Measurements from ENCODE around the gene DCC.

The DCC gene

DNA sequence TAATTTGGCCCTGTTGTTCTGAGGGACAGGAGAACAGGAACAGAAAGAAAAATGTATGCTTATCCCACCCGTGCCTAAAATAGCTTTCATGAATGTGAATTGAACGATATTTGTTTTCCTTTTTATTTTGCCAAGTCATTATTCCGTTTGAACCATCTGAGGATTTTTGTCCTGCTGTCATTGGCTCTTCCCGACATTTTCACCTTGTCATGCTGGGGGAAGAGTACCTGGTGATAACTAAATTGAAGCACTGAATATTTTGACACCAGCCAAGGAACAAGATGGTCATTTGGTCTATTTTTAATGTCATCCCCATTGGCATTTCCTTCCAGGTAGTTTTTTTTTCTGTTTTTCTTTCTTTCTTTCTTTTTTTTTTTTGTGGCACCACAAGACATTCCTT, 204.1 kb downstream of the DCC start:
- Mint-ChIP-seq H3K9me3 (peaks cover 16% of the 10 kb centered on the region), H3K4me3 (no peak overlapping the region), H3K27me3 (no peaks in the 10 kb centered on the region), H3K36me3 (ENCODE audit: insufficient read depth) (no peaks in the 10 kb centered on the region), H3K27ac (ENCODE audit: low read depth) (no peak overlapping the region), H3K4me1 (no peaks in the 10 kb centered on the region)
- DNase-seq (ENCODE audit: low spot score in 2 of 2), result no peak
- ATAC-seq (replicated peaks; ENCODE audit: extremely low read depth, poor library complexity, severe bottlenecking), result no peak

DNA sequence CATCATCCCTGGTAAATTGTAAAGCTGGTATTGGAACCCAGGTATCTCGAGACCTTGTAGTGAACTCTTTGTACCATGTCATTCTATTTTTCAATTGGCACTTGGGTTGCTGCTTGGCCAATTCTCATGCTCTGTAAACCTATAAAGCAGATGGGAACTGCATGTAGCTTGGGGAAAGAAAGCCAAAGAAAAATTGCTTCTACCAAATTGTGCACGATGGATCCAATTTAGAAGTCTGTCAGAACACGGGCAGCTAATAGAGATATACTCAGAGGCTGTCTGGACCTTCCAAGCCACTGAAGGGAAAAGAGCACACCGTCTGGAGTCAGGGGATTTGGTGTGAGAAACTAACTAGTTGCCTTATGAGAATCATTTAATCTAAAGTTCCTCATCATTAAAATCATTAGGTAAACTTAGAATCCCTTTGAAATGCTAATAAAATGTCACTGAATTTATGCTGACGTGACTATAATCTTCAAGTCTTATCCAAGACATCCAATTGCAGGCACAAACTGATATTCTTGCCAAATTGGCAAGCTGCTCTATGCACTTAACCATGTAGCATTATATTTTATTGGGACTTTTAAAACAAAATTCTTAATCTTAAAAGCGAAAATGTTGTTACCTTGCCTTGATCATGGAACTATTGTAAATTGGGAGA, 206.8 kb downstream of the DCC start:
- no peaks in the 10 kb centered on the region for H3K4me1 Mint-ChIP-seq
- H3K36me3 Mint-ChIP-seq (ENCODE audit: insufficient read depth), result no peaks in the 10 kb centered on the region
- no peak overlapping the region for H3K4me3 Mint-ChIP-seq
- no peak for DNase-seq (ENCODE audit: low spot score in 2 of 2)
- ATAC-seq (replicated peaks; ENCODE audit: extremely low read depth, poor library complexity, severe bottlenecking), result no peak
- H3K27me3 Mint-ChIP-seq, result no peaks in the 10 kb centered on the region
- no peak overlapping the region for H3K27ac Mint-ChIP-seq (ENCODE audit: low read depth)
- peaks cover 25% of the 10 kb centered on the region for H3K9me3 Mint-ChIP-seq

DNA sequence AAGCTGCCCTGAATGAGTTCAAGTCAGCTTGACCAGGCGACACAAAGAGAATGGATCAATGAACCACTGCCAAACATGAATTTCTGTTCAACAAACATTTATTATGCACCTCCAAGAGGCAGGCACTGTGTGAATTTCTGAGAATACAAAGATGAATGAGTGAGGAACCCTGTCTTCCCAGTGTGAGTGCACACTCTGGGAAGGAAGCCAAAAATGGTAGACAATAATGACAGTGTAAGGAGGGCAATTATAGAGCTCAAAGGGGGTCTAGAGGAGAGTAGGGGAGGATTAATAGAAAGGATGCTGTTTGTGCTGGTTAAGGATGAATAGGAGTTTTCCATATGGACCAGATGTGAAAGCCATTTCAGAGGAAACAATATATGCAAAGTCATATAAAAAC, 213.4 kb downstream of the DCC start:
- no peak for DNase-seq (ENCODE audit: low spot score in 2 of 2)
- H3K36me3 Mint-ChIP-seq (ENCODE audit: insufficient read depth), result no peaks in the 10 kb centered on the region
- H3K27ac Mint-ChIP-seq (ENCODE audit: low read depth), result no peak overlapping the region

DNA sequence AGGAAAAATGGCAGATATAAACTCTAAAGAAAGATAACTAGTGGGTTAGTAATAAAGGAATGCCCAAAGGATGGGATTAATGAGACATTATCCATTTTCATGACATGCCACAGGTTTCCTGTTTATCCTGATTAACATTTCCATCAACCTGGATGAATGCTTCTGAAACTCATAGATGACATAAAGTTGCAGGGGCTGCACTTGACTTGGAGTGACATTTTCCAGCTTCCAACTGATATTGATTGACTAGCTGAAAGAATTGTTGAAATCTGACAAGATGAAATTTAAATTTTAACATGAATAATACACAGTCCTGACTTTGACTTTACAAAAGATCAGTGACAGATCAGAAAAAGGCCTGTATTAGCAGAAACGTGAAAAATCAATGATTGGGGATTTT, 214.2 kb downstream of the DCC start:
- H3K36me3 Mint-ChIP-seq (ENCODE audit: insufficient read depth), result no peaks in the 10 kb centered on the region
- no peak overlapping the region for H3K4me3 Mint-ChIP-seq
- no peak overlapping the region for H3K27ac Mint-ChIP-seq (ENCODE audit: low read depth)
- ATAC-seq (replicated peaks; ENCODE audit: extremely low read depth, poor library complexity, severe bottlenecking), result no peak
- no peaks in the 10 kb centered on the region for H3K27me3 Mint-ChIP-seq
- no peak for DNase-seq (ENCODE audit: low spot score in 2 of 2)
- H3K9me3 Mint-ChIP-seq, result peaks cover 19% of the 10 kb centered on the region
- no peaks in the 10 kb centered on the region for H3K4me1 Mint-ChIP-seq

More for the DNA sequence above, 213.4 kb downstream of the DCC start:
- ATAC-seq (replicated peaks; ENCODE audit: extremely low read depth, poor library complexity, severe bottlenecking), result no peak
- H3K27me3 Mint-ChIP-seq, result no peaks in the 10 kb centered on the region
- H3K4me3 Mint-ChIP-seq, result no peak overlapping the region
- H3K4me1 Mint-ChIP-seq, result no peaks in the 10 kb centered on the region
- peaks cover 19% of the 10 kb centered on the region for H3K9me3 Mint-ChIP-seq

DNA sequence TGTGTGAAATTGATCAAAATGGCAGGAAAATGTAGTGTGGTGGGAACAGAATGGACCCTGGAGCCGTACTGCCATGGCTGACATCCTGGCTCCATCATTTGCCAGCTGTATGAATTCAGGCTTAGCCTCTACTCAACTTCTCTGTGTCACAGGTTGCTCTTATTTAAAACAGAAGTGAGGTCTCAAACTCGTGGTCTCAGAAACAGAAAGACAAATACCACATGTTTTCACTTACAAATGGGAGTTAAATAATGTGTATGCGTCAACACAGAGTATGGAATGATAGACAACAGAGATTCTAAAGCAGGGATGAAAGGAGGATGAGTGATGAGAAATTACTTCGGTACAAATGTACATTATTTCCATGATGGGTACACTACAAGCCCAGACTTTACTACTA, 227.4 kb downstream of the DCC start:
- ATAC-seq (replicated peaks; ENCODE audit: extremely low read depth, poor library complexity, severe bottlenecking), result no peak
- Mint-ChIP-seq H3K4me3 (no peak overlapping the region), H3K27me3 (no peaks in the 10 kb centered on the region), H3K9me3 (no peaks in the 10 kb centered on the region), H3K27ac (ENCODE audit: low read depth) (no peak overlapping the region), H3K4me1 (no peaks in the 10 kb centered on the region), H3K36me3 (ENCODE audit: insufficient read depth) (peaks cover 2% of the 10 kb centered on the region)
- DNase-seq (ENCODE audit: low spot score in 2 of 2), result no peak

DNA sequence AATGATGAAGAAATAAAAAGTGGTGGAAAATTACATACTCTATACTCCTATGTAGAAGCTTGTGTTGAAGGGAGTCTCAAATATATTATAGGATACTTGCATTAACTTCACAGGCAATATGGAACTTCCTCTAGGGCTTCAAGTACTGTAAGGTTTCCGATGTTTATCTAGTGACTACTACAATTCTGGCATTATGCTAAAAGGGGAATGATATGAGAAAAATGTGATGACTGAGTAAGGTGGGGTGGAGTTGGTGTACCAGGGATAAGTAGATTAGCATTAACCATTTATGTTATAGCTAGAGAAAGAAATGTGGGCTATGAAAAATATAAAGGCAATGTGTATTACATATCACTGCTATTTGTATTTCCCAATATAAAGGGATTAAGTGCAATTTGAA, 229.5 kb downstream of the DCC start:
- Mint-ChIP-seq H3K27me3 (no peaks in the 10 kb centered on the region), H3K36me3 (ENCODE audit: insufficient read depth) (peaks cover 2% of the 10 kb centered on the region), H3K4me3 (no peak overlapping the region), H3K4me1 (no peaks in the 10 kb centered on the region), H3K9me3 (no peaks in the 10 kb centered on the region), H3K27ac (ENCODE audit: low read depth) (no peak overlapping the region)
- ATAC-seq (replicated peaks; ENCODE audit: extremely low read depth, poor library complexity, severe bottlenecking) (no peak), DNase-seq (ENCODE audit: low spot score in 2 of 2) (no peak)

DNA sequence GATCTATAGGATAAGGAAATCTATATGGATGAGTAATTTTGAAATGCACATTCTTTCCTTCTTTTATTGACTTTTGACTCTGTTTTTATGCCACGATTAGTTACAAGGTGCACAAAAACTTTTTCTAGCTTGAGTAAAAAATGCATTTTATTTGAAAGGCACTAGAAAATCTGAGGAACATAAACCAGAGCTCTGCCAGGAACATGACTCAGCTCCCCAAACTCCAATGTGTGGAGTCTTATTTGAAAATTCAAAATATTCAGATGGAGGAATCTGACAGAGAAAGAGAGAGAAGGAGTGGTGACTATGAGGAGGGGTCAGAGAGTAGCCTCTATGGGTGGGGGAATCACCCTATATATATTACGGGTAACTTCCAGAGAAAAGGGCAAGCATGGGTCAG, 231.0 kb downstream of the DCC start:
- no peak for DNase-seq (ENCODE audit: low spot score in 2 of 2)

DNA sequence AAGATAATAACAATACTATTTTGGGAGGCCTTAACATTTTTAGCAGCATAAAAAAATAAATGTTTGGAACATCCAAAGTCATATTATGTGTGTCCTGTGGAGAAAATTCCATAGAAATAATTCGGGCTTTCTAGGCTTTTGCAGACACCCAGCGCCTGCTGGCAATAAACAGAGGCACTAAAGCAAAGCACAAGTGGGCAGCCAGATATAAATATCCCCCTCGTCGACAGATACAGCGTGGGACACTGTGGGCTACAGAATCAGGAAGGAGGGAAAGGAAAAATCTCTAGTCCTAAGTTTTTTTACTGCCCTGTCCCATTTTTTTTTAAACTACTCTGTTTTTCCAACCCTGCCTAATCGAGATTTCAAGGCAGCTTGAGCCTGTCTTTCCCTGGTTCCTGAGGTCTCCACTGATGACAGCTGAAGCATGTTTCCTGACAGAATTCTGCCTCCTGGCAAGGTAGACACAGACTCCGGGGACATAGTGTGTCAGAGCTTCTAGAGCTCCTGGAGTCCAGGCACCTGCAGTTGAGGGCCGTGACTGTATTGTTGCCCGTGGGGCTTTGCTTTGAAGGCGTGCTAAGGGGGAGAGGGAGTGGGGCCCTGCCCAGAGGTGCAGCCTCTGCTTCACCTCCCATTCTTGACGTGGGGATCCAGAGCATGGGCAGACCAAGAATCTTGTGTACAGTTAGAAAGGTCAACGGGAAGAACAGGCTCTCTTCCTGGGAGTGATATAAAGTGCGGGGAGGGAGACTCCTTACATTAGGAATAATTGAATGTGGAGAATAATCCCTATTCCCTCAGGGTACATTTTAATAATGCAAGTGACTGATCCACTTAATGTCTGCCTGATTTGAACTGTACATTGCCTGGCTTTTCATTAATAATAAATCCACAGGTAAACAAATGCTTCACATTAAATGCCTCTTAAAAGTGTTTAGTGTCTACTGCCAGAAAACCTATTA, 232.3 kb downstream of the DCC start:
- no peak overlapping the region for H3K27ac Mint-ChIP-seq (ENCODE audit: low read depth)
- H3K4me3 Mint-ChIP-seq, result no peak overlapping the region
- no peaks in the 10 kb centered on the region for H3K9me3 Mint-ChIP-seq
- no peaks in the 10 kb centered on the region for H3K27me3 Mint-ChIP-seq
- ATAC-seq (replicated peaks; ENCODE audit: extremely low read depth, poor library complexity, severe bottlenecking), result no peak
- H3K36me3 Mint-ChIP-seq (ENCODE audit: insufficient read depth), result peaks cover 2% of the 10 kb centered on the region
- DNase-seq (ENCODE audit: low spot score in 2 of 2), result no peak
- no peaks in the 10 kb centered on the region for H3K4me1 Mint-ChIP-seq

More for the DNA sequence above, 231.0 kb downstream of the DCC start:
- Mint-ChIP-seq H3K4me3 (no peak overlapping the region), H3K27me3 (no peaks in the 10 kb centered on the region), H3K27ac (ENCODE audit: low read depth) (no peak overlapping the region), H3K9me3 (no peaks in the 10 kb centered on the region), H3K36me3 (ENCODE audit: insufficient read depth) (peaks cover 2% of the 10 kb centered on the region), H3K4me1 (no peaks in the 10 kb centered on the region)
- no peak for ATAC-seq (replicated peaks; ENCODE audit: extremely low read depth, poor library complexity, severe bottlenecking)

DNA sequence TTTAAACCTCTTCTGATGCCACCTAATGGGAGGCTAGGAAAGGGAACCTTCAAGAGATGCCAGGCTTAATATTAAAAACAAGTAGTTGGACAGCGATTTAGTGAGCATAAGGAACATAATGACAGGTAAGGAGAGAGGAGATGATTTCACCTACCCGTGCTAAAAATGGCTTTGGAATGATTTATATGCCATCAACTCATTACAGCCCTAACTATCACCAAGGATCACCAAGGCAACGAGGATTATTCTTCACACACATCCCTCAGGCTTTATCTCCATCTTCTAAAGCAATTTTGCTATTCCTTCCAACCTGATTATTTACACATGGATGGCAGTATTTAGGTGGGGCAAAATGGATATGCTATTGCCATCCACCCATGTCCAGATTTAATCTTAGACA, 237.8 kb downstream of the DCC start:
- Mint-ChIP-seq H3K4me1 (no peaks in the 10 kb centered on the region), H3K4me3 (no peak overlapping the region), H3K36me3 (ENCODE audit: insufficient read depth) (no peaks in the 10 kb centered on the region), H3K27ac (ENCODE audit: low read depth) (no peak overlapping the region), H3K27me3 (no peaks in the 10 kb centered on the region), H3K9me3 (no peaks in the 10 kb centered on the region)
- ATAC-seq (replicated peaks; ENCODE audit: extremely low read depth, poor library complexity, severe bottlenecking) (no peak), DNase-seq (ENCODE audit: low spot score in 2 of 2) (no peak)

DNA sequence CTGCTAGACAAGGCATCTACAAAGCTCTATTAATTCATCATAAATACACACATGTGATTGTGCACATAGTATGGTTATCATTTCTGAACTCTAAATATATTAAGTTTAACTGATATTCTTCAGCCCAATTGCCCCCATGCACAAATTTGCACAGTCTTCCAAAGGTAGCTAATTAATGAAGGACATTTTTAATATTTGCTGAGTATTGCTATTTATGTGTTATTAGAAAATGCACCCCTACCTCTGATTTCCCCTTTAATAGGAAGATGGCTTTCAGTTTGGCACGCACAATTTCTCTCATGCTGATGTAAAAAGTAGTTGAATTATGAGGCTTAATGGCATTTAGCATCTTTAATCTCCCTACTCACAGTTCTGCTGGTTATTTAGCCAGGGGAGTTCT, 242.1 kb downstream of the DCC start:
- no peak overlapping the region for H3K4me3 Mint-ChIP-seq
- no peak for DNase-seq (ENCODE audit: low spot score in 2 of 2)
- no peaks in the 10 kb centered on the region for H3K4me1 Mint-ChIP-seq
- no peak for ATAC-seq (replicated peaks; ENCODE audit: extremely low read depth, poor library complexity, severe bottlenecking)
- no peaks in the 10 kb centered on the region for H3K27me3 Mint-ChIP-seq
- no peak overlapping the region for H3K27ac Mint-ChIP-seq (ENCODE audit: low read depth)
- H3K9me3 Mint-ChIP-seq, result no peaks in the 10 kb centered on the region
- no peaks in the 10 kb centered on the region for H3K36me3 Mint-ChIP-seq (ENCODE audit: insufficient read depth)

DNA sequence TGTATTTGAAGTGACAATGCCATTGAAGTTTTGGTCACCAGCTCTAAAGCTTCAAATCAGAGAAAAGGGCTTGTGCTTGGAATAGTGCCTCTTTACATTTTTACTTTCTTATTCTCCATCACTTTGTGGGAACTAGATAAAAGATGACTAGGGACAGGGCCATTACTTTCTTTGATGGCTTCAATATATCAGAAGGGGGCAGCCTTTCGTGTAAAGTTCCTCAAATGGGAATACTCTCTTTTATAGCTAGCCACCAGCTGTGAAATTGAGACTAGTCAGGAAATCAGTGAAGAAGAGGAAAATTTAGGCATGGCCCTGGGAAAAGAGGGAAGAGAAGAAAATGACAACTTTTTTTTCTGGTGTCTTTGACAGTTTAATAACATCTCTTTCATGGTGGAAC, 242.5 kb downstream of the DCC start:
- ATAC-seq (replicated peaks; ENCODE audit: extremely low read depth, poor library complexity, severe bottlenecking), result no peak

DNA sequence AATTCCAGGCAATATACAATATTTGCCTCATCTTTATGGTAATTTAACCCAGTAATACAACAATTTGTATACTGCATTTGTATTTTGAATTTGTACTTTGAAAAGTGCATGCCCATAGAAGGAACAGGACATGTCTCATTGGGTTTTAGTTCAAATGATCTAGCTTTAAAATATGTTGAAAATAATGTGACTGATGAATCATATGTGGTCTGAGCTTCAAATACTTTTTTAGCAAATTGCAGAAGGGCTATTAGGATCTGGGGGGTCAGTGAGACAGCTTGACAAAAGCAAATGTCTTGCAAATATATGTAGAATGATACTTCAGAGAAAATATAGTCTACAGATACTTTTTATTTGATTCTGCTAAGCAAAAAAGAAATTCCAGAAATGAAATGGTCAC, 248.9 kb downstream of the DCC start:
- H3K9me3 Mint-ChIP-seq, result peaks cover 11% of the 10 kb centered on the region

More for the DNA sequence above, 242.5 kb downstream of the DCC start:
- no peak for DNase-seq (ENCODE audit: low spot score in 2 of 2)
- Mint-ChIP-seq H3K9me3 (peaks cover 4% of the 10 kb centered on the region), H3K4me3 (no peak overlapping the region), H3K36me3 (ENCODE audit: insufficient read depth) (no peaks in the 10 kb centered on the region), H3K27ac (ENCODE audit: low read depth) (no peak overlapping the region), H3K27me3 (no peaks in the 10 kb centered on the region), H3K4me1 (no peaks in the 10 kb centered on the region)

More for the DNA sequence above, 248.9 kb downstream of the DCC start:
- no peak for ATAC-seq (replicated peaks; ENCODE audit: extremely low read depth, poor library complexity, severe bottlenecking)
- no peak for DNase-seq (ENCODE audit: low spot score in 2 of 2)
- H3K27me3 Mint-ChIP-seq, result no peaks in the 10 kb centered on the region
- no peak overlapping the region for H3K4me3 Mint-ChIP-seq
- H3K4me1 Mint-ChIP-seq, result no peaks in the 10 kb centered on the region
- H3K36me3 Mint-ChIP-seq (ENCODE audit: insufficient read depth), result no peaks in the 10 kb centered on the region
- no peak overlapping the region for H3K27ac Mint-ChIP-seq (ENCODE audit: low read depth)

All from central memory CD8-positive, alpha-beta T cell (primary cell).